ENCODE measurements around the gene NRF1. TPM values are rescaled to one million over a fixed set of nuclear protein-coding genes. Genes with fewer than 3 reads are reported as not detected.
A peak's percentile ranks its signal among the peaks of the same experiment; 100 is the strongest.

NRF1 gene
- total and polyA plus RNA-seq, 2 of the 13 experiments (the other 11 are each of a cell fraction or from before 2014, with no cell fraction given), result 9.3 to 10.1 TPM

- TF ChIP-seq ATM (IDR thresholded peaks at IDR 0.05; ENCODE audit: borderline replicate concordance), result no peak
- 0 out of 2 replicates have a peak, but pooled peaks have one; percentile 62 for TF ChIP-seq ZBTB8A (CRISPR knock-in tag; IDR thresholded peaks at IDR 0.05; ENCODE audit: borderline replicate concordance, low read depth)
- TF ChIP-seq HNRNPK (IDR thresholded peaks at IDR 0.05; ENCODE audit: low read depth, low read length, poor library complexity, severe bottlenecking), result peak; percentile 54
- TF ChIP-seq PHF8 (CRISPR knock-in tag; IDR thresholded peaks at IDR 0.05), result peak; percentile 67; the same call in 1 of the 2 replicates
- TF ChIP-seq ZFP36L2 (CRISPR knock-in tag; IDR thresholded peaks at IDR 0.05), result no peak
- no peak for TF ChIP-seq GATA4 (IDR thresholded peaks at IDR 0.05; ENCODE audit: borderline replicate concordance, low read depth)
- TF ChIP-seq TFDP1 (CRISPR knock-in tag; IDR thresholded peaks at IDR 0.05; ENCODE audit: borderline replicate concordance), result no peak
- no peak for TF ChIP-seq ZNF292 (CRISPR knock-in tag; IDR thresholded peaks at IDR 0.05; ENCODE audit: borderline replicate concordance, low read depth)
- peak; percentile 82 for TF ChIP-seq ZNF777 (CRISPR knock-in tag; IDR thresholded peaks at IDR 0.05)
- no peak for TF ChIP-seq ZNF318 (CRISPR knock-in tag; IDR thresholded peaks at IDR 0.05)
- no peak for TF ChIP-seq ZFP82 (CRISPR knock-in tag; IDR thresholded peaks at IDR 0.05; ENCODE audit: borderline replicate concordance)
- no peak for TF ChIP-seq XRCC5 (optimal IDR thresholded peaks at IDR 0.05; ENCODE audit: low read length)
- 0 out of 2 replicates have a peak, but pooled peaks have one; percentile 45 for TF ChIP-seq EEA1 (CRISPR knock-in tag; IDR thresholded peaks at IDR 0.05; ENCODE audit: borderline replicate concordance)
- no peak for TF ChIP-seq ZNF350 (CRISPR knock-in tag; IDR thresholded peaks at IDR 0.05; ENCODE audit: borderline replicate concordance, low read depth)
- peak; percentile 55 for TF ChIP-seq TAF15 (IDR thresholded peaks at IDR 0.05; ENCODE audit: low read depth, low read length, poor library complexity, severe bottlenecking)
These were observed 168.2 kb downstream of the NRF1 start (continued) for GRCh38 chr7:129779602-129780256.
